Measurements from ENCODE around the gene MRPS22. TPM values are rescaled to one million over a fixed set of nuclear protein-coding genes. Genes with fewer than 3 reads are reported as not detected.
"Not testable (repeated sequence)": the region's sequence is repeated elsewhere in the genome, so short reads cannot be mapped to it uniquely, and the experiment has no call there.

The MRPS22 gene
- total RNA-seq, 2 donors from 2014 or later = 40.9 to 46.6 TPM

DNA sequence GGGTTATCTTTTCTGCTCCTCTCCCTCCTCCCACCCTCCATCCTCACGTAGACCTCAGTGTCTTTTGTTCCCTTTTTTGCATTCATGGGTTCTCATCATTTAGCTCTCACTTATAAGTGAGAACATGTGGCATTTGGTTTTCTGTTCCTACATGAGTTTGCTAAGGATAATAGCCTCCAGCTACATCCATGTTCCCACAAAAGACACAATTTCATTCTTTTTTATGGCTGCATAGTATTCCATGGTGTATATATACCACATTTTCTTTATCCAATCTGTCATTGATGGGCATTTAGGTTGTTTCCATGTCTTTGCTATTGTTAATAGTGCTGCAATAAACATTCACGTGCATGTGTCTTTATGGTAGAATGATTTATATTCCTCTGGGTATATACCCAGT lies 57.3 kb downstream of the MRPS22 start:
- not testable (repeated sequence) for H3K27ac Mint-ChIP-seq; H3K4me1 Mint-ChIP-seq (ENCODE audit: low read depth in 2 of 2); DNase-seq (ENCODE audit: low spot score); ATAC-seq; H3K4me3 Mint-ChIP-seq; H3K27me3 Mint-ChIP-seq
- peaks cover 34% of the 10 kb centered on the region for H3K36me3 Mint-ChIP-seq
- H3K9me3 Mint-ChIP-seq = peaks cover 19% of the 10 kb centered on the region

Other genes starting within 250 kb of the MRPS22 start
- 100 to 1,000 TPM in 1 of 2 donors, 10 to 100 TPM in 1; 97.6 to 125 TPM for gene COPB2, start 45.6 kb downstream of the MRPS22 start, total RNA-seq
- gene RBP2, start 132.5 kb downstream of the MRPS22 start, total RNA-seq = not detected
- not detected for gene RBP1, start 195.7 kb downstream of the MRPS22 start, total RNA-seq

Measured in natural killer cell treated with Interleukin-12 subunit alpha and Interleukin-12 subunit beta and Interleukin-15 and Interleukin-18, amount 100 ng/mL, for 72 hours (primary cell).